DMS 273 treated with DMSO at 0.1 percent for 48 hours (cell line): ENCODE results near the gene TSPAN12.

Source experiments
- DNase-seq: peaks from one replicate; lab custom pipeline; 2025; lab: John Stamatoyannopoulos, UW

The TSPAN12 gene

GRCh38 chr7:120742372-120742771 lies 115.6 kb downstream of the TSPAN12 start:
- no peak for DNase-seq

- DNase-seq, result no peak
Observed at GRCh38 chr7:120741371-120742042, 116.4 kb downstream of the TSPAN12 start.

- no peak for DNase-seq
Observed at GRCh38 chr7:120740348-120740747, 117.6 kb downstream of the TSPAN12 start.

- no peak for DNase-seq
Observed at GRCh38 chr7:120738816-120739215, 119.1 kb downstream of the TSPAN12 start.
